Activated CD8-positive, alpha-beta T cell treated with anti-CD3 and anti-CD28 coated beads, Interleukin-2, amount 10 ng/mL, durations not matched to agents 7 days and 5 days (primary cell): ENCODE results near the gene TMEM183A. TPM values are rescaled to one million over a fixed set of nuclear protein-coding genes. Genes with fewer than 3 reads are reported as not detected.

Source experiments
- ATAC-seq: fragments of 150-1000 bp; cut with Tn5 transposase; one replicate; pipeline ENCODE4 v1.10.0; 2021; ENCODE audit warnings: moderate library complexity
- CTCF ChIA-PET: fragments of 350-600 bp; sonication (Branson Sonifier 250); formaldehyde crosslinking; loops from one replicate; lab custom pipeline; 2021; ENCODE audit warnings: antibody characterized with exemption; lab: Charles Lee
- POLR2A ChIA-PET: fragments of 350-600 bp; sonication (Branson Sonifier 250); formaldehyde crosslinking; loops from one replicate; lab custom pipeline; 2021; ENCODE audit warnings: antibody characterized with exemption; lab: Charles Lee
- DNase-seq: peaks from one replicate; pipeline ENCODE4 v3.0.0-alpha.2; 2020
- H3K27ac Mint-ChIP-seq: one replicate; pipeline ENCODE4 v1.8.0; 2021; ENCODE audit warnings: mild to moderate bottlenecking, mixed read lengths
- H3K27me3 Mint-ChIP-seq: one replicate; pipeline ENCODE4 v1.8.0; 2021; ENCODE audit warnings: low read depth, mixed read lengths
- H3K36me3 Mint-ChIP-seq: one replicate; pipeline ENCODE4 v1.8.0; 2021; ENCODE audit warnings: low read depth, mixed read lengths
- H3K4me1 Mint-ChIP-seq: one replicate; pipeline ENCODE4 v1.8.0; 2021; ENCODE audit warnings: low read depth, mixed read lengths
- H3K4me3 Mint-ChIP-seq: one replicate; pipeline ENCODE4 v1.8.0; 2021; ENCODE audit warnings: mild to moderate bottlenecking, mixed read lengths
- H3K9me3 Mint-ChIP-seq: one replicate; pipeline ENCODE4 v1.8.0; 2022; ENCODE audit warnings: mixed read lengths; ENCODE audit not compliant: insufficient read depth
- total RNA-seq, 2 experiments: library from RNA; stranded (reverse); gene quantifications; one replicate each; pipeline ENCODE4 v1.2.3, GENCODE V29; 2021

The TMEM183A gene
- total RNA-seq, 2 experiments from 2014 or later, result 78.3 to 81.3 TPM

GRCh38 chr1:203073469-203073868 lies 66.3 kb downstream of the TMEM183A start:
- Mint-ChIP-seq H3K4me3 (no peak overlapping the region), H3K27me3 (peaks cover 27% of the 10 kb centered on the region), H3K36me3 (peaks cover 6% of the 10 kb centered on the region), H3K27ac (no peak overlapping the region), H3K4me1 (peaks cover 13% of the 10 kb centered on the region), H3K9me3 (no peaks in the 10 kb centered on the region)
- no peak for DNase-seq
- POLR2A ChIA-PET, result interaction anchor here (0.6 kb wide), 1 partner anchor 195 kb away, joined by 3 read pairs; no protein-coding TSS in a partner anchor
- CTCF ChIA-PET, result interaction anchor here (0.9 to 1.6 kb wide), 3 partner anchors 9 to 143 kb away, joined by 3 to 5 read pairs (median 4); no protein-coding TSS in a partner anchor
- no peak for ATAC-seq

Other genes with a start within 250 kb of the TMEM183A start
- gene KDM5B, start 199.0 kb upstream of the TMEM183A start, total RNA-seq, result 10 to 100 TPM; 47.6 to 52.2 TPM
- under 1 TPM in 1 of 2 experiments, not detected in 1; 0.83 TPM for gene PCAT6, start 196.4 kb upstream of the TMEM183A start, total RNA-seq
- 10 to 100 TPM; 13.6 TPM for gene RABIF, start 118.2 kb upstream of the TMEM183A start, total RNA-seq
- 10 to 100 TPM; 27.8 to 31.7 TPM for gene KLHL12, start 80.1 kb upstream of the TMEM183A start, total RNA-seq
- 10 to 100 TPM; 60.8 to 70.7 TPM for gene ADIPOR1, start 49.1 kb upstream of the TMEM183A start, total RNA-seq
- gene CYB5R1, start 40.1 kb upstream of the TMEM183A start, total RNA-seq, result 10 to 100 TPM; 17.0 to 19.1 TPM
- 10 to 100 TPM; 31.9 to 32.0 TPM for gene PPFIA4, start 19.1 kb downstream of the TMEM183A start, total RNA-seq
- gene MYOG, start 78.6 kb downstream of the TMEM183A start, total RNA-seq, result not detected
- gene ADORA1, start 120.4 kb downstream of the TMEM183A start, total RNA-seq, result not detected
- not detected for gene MYBPH, start 168.5 kb downstream of the TMEM183A start, total RNA-seq
- not detected for gene CHI3L1, start 179.3 kb downstream of the TMEM183A start, total RNA-seq
- gene CHIT1, start 222.3 kb downstream of the TMEM183A start, total RNA-seq, result under 1 TPM; 0.39 to 0.50 TPM